ENCODE results near the gene ANKMY2. TPM values are rescaled to one million over a fixed set of nuclear protein-coding genes. Genes with fewer than 3 reads are reported as not detected.

Gene ANKMY2
- total RNA-seq, 1 donor from 2014 or later: 5.5 TPM

GRCh38 chr7:16627236-16627635, 18.3 kb downstream of the ANKMY2 start:
- FAIRE-seq: no peak
- no peak overlapping the region for H3K4me3 ChIP-seq (ENCODE audit: low read depth, low read length)
- no peaks in the 10 kb centered on the region for H3K27me3 ChIP-seq (ENCODE audit: control insufficient read depth, insufficient read depth, low read length)
- DNase-seq (ENCODE audit: low read depth): peak; percentile 39
- no peak for TF ChIP-seq CTCF (IDR thresholded peaks at IDR 0.05; ENCODE audit: insufficient read depth, low read length, severe bottlenecking)
- peaks cover 1% of the 10 kb centered on the region for H3K36me3 ChIP-seq (ENCODE audit: control insufficient read depth, insufficient read depth, low read length)

- no peaks in the 10 kb centered on the region for H3K27me3 ChIP-seq (ENCODE audit: control insufficient read depth, insufficient read depth, low read length)
- DNase-seq (ENCODE audit: low read depth) (no peak), FAIRE-seq (no peak)
- no peak overlapping the region for H3K4me3 ChIP-seq (ENCODE audit: low read depth, low read length)
- no peak for TF ChIP-seq CTCF (IDR thresholded peaks at IDR 0.05; ENCODE audit: insufficient read depth, low read length, severe bottlenecking)
- H3K36me3 ChIP-seq (ENCODE audit: control insufficient read depth, insufficient read depth, low read length): peaks cover 1% of the 10 kb centered on the region
These were observed 19.2 kb downstream of the ANKMY2 start for GRCh38 chr7:16626388-16626787.

GRCh38 chr7:16619979-16620408, 25.6 kb downstream of the ANKMY2 start:
- Histone ChIP-seq H3K4me3 (ENCODE audit: low read depth, low read length) (no peak overlapping the region), H3K36me3 (ENCODE audit: control insufficient read depth, insufficient read depth, low read length) (peaks cover 3% of the 10 kb centered on the region), H3K27me3 (ENCODE audit: control insufficient read depth, insufficient read depth, low read length) (no peaks in the 10 kb centered on the region)
- DNase-seq (ENCODE audit: low read depth): peak; percentile 55
- FAIRE-seq: no peak
- no peak for TF ChIP-seq CTCF (IDR thresholded peaks at IDR 0.05; ENCODE audit: insufficient read depth, low read length, severe bottlenecking)

- no peak for FAIRE-seq
These were observed 29.0 kb downstream of the ANKMY2 start for GRCh38 chr7:16616542-16616941.

GRCh38 chr7:16616122-16616521, 29.4 kb downstream of the ANKMY2 start:
- no peak for TF ChIP-seq CTCF (IDR thresholded peaks at IDR 0.05; ENCODE audit: insufficient read depth, low read length, severe bottlenecking)
- no peaks in the 10 kb centered on the region for H3K27me3 ChIP-seq (ENCODE audit: control insufficient read depth, insufficient read depth, low read length)
- no peak overlapping the region for H3K4me3 ChIP-seq (ENCODE audit: low read depth, low read length)
- DNase-seq (ENCODE audit: low read depth) (no peak), FAIRE-seq (no peak)
- H3K36me3 ChIP-seq (ENCODE audit: control insufficient read depth, insufficient read depth, low read length): peaks cover 3% of the 10 kb centered on the region

More at GRCh38 chr7:16616542-16616941, 29.0 kb downstream of the ANKMY2 start:
- no peak overlapping the region for H3K4me3 ChIP-seq (ENCODE audit: low read depth, low read length)
- peaks cover 3% of the 10 kb centered on the region for H3K36me3 ChIP-seq (ENCODE audit: control insufficient read depth, insufficient read depth, low read length)
- H3K27me3 ChIP-seq (ENCODE audit: control insufficient read depth, insufficient read depth, low read length): no peaks in the 10 kb centered on the region
- TF ChIP-seq CTCF (IDR thresholded peaks at IDR 0.05; ENCODE audit: insufficient read depth, low read length, severe bottlenecking): no peak
- DNase-seq (ENCODE audit: low read depth): no peak

- FAIRE-seq: no peak
- H3K27me3 ChIP-seq (ENCODE audit: control insufficient read depth, insufficient read depth, low read length): no peaks in the 10 kb centered on the region
- peaks cover 3% of the 10 kb centered on the region for H3K36me3 ChIP-seq (ENCODE audit: control insufficient read depth, insufficient read depth, low read length)
- TF ChIP-seq CTCF (IDR thresholded peaks at IDR 0.05; ENCODE audit: insufficient read depth, low read length, severe bottlenecking): no peak
- DNase-seq (ENCODE audit: low read depth): no peak
- no peak overlapping the region for H3K4me3 ChIP-seq (ENCODE audit: low read depth, low read length)
These were observed 30.3 kb downstream of the ANKMY2 start for GRCh38 chr7:16615228-16615627.
